H1 (cell line): ENCODE measurements around the gene C2CD4B. TPM values are rescaled to one million over a fixed set of nuclear protein-coding genes. Genes with fewer than 3 reads are reported as not detected.

Source experiments
- CTCF ChIA-PET: fragments of 300-600 bp; sonication (Branson Sonifier 250); formaldehyde crosslinking; loops from one replicate; lab custom pipeline; 2021; ENCODE audit not compliant: partially characterized antibody; lab: Charles Lee
- POLR2A ChIA-PET: fragments of 300-600 bp; sonication (Branson Sonifier 250); formaldehyde crosslinking; loops from one replicate; lab custom pipeline; 2021; ENCODE audit warnings: inconsistent platforms; ENCODE audit not compliant: partially characterized antibody; lab: Charles Lee
- DNase-seq, 2 experiments: peaks; one replicate each; pipeline versions ENCODE4 v3.0.0 to v3.0.0-alpha.2; 2010 to 2022; ENCODE audit warnings: low spot score in 2 of 2, low read depth in 1 of 2, mixed read lengths in 1 of 2
- FAIRE-seq: peaks from 2 replicates; lab custom pipeline; 2011; peaks lifted over from hg19 to GRCh38; lab: Jason Lieb, UNC
- H2AFZ ChIP-seq: 2 replicates; pipeline ENCODE4 v1.8.1; 2012; ENCODE audit warnings: low read length, inconsistent platforms
- H2AK5ac ChIP-seq: 2 replicates; pipeline ENCODE4 v1.6.1; 2013; ENCODE audit warnings: low read depth, low read length
- H2BK120ac ChIP-seq: replicated peaks from 2 replicates; pipeline ENCODE3; 2013; ENCODE audit warnings: low read depth, low read length, inconsistent platforms
- H2BK12ac ChIP-seq: 2 replicates; pipeline ENCODE4 v1.6.1; 2013; ENCODE audit warnings: low read depth, low read length
- H2BK15ac ChIP-seq: 2 replicates; pipeline ENCODE4 v1.6.1; 2013; ENCODE audit warnings: low read length
- H2BK20ac ChIP-seq: 2 replicates; pipeline ENCODE4 v1.6.1; 2013; ENCODE audit warnings: low read length
- H2BK5ac ChIP-seq: 2 replicates; pipeline ENCODE4 v1.6.1; 2013; ENCODE audit warnings: low read depth, low read length
- H3K14ac ChIP-seq: 2 replicates; pipeline ENCODE4 v1.6.1; 2013; ENCODE audit warnings: inconsistent platforms; ENCODE audit not compliant: insufficient read length
- H3K18ac ChIP-seq: 2 replicates; pipeline ENCODE4 v1.6.1; 2013; ENCODE audit warnings: low read length; ENCODE audit errors: extremely low read depth
- H3K23ac ChIP-seq: 2 replicates; pipeline ENCODE4 v1.6.1; 2013; ENCODE audit warnings: inconsistent platforms; ENCODE audit not compliant: insufficient read length
- H3K23me2 ChIP-seq: 2 replicates; pipeline ENCODE4 v1.6.1; 2013; ENCODE audit warnings: low read depth, low read length
- H3K27ac ChIP-seq: 2 replicates; pipeline ENCODE4 v1.6.1; 2011; ENCODE audit warnings: low read depth, low read length, inconsistent platforms
- H3K27me3 ChIP-seq, 4 experiments: replicated peaks in 1 of 4; 1 replicate in 1 of 4; 2 replicates in 3 of 4; pipeline versions ENCODE4 v1.6.1 to v1.8.1; 2011 to 2013; ENCODE audit warnings: low read length in 3 of 4, mild to moderate bottlenecking in 3 of 4, inconsistent platforms in 2 of 4, mixed read lengths in 2 of 4, moderate library complexity in 1 of 4; ENCODE audit not compliant: control insufficient read depth in 3 of 4, insufficient read depth in 3 of 4; ENCODE audit errors: extremely low read depth in 1 of 4
- H3K36me3 ChIP-seq, 4 experiments: 2 replicates each; pipeline versions ENCODE4 v1.6.1 to v1.8.1; 2011 to 2013; ENCODE audit warnings: mild to moderate bottlenecking in 4 of 4, low read length in 3 of 4, moderate library complexity in 2 of 4, control low read depth in 1 of 4, inconsistent platforms in 1 of 4; ENCODE audit not compliant: insufficient read depth in 4 of 4, control insufficient read depth in 2 of 4
- H3K4ac ChIP-seq: replicated peaks from 2 replicates; pipeline ENCODE3; 2013; ENCODE audit warnings: low read length, low read depth, mixed read lengths, inconsistent platforms; ENCODE audit not compliant: insufficient read length
- H3K4me1 ChIP-seq, 4 experiments: replicated peaks in 1 of 4; 1 replicate in 1 of 4; 2 replicates in 3 of 4; pipeline versions ENCODE4 v1.6.1 to v1.8.1; 2011 to 2013; ENCODE audit warnings: low read length in 3 of 4, inconsistent platforms in 2 of 4, mixed read lengths in 1 of 4; ENCODE audit not compliant: insufficient read depth in 4 of 4, control insufficient read depth in 3 of 4
- H3K4me2 ChIP-seq, 2 experiments: 2 replicates each; pipeline versions ENCODE4 v1.6.1 to v1.8.1; 2011 to 2013; ENCODE audit warnings: low read depth in 2 of 2, low read length in 2 of 2, control low read depth in 1 of 2, inconsistent platforms in 1 of 2, mild to moderate bottlenecking in 1 of 2; ENCODE audit not compliant: insufficient read depth in 1 of 2
- H3K4me3 ChIP-seq, 4 experiments: fragments of 200-600, 300-600 bp in 1 of 4; sonication (generic), shearing (Covaris generic), sonication (Bioruptor Twin) in 1 of 4; 2 replicates each; pipeline versions ENCODE4 v1.5.1 to v1.8.1; 2011 to 2016; ENCODE audit warnings: low read length in 4 of 4, low read depth in 3 of 4, control low read depth in 2 of 4, inconsistent platforms in 2 of 4, mild to moderate bottlenecking in 2 of 4, mixed read lengths in 1 of 4, moderate library complexity in 1 of 4; ENCODE audit not compliant: insufficient read depth in 2 of 4; ENCODE audit errors: extremely low read depth in 1 of 4
- H3K56ac ChIP-seq: replicated peaks from 2 replicates; pipeline ENCODE3; 2013; ENCODE audit warnings: low read depth, mild to moderate bottlenecking, mixed read lengths, low read length, inconsistent platforms; ENCODE audit not compliant: insufficient read length
- H3K79me1 ChIP-seq: 2 replicates; pipeline ENCODE4 v1.6.1; 2013; ENCODE audit warnings: low read depth, low read length, control low read depth
- H3K79me2 ChIP-seq, 2 experiments: 2 replicates each; pipeline versions ENCODE4 v1.6.1 to v1.8.1; 2012 to 2013; ENCODE audit warnings: low read length in 2 of 2, mild to moderate bottlenecking in 2 of 2, inconsistent platforms in 1 of 2; ENCODE audit not compliant: insufficient read depth in 2 of 2, control insufficient read depth in 1 of 2
- H3K9ac ChIP-seq, 4 experiments: replicated peaks in 1 of 4; 1 replicate in 1 of 4; 2 replicates in 3 of 4; pipeline versions ENCODE4 v1.6.1 to v1.8.1; 2011 to 2013; ENCODE audit warnings: low read depth in 3 of 4, low read length in 3 of 4, control low read depth in 2 of 4, mild to moderate bottlenecking in 2 of 4, moderate library complexity in 2 of 4, inconsistent platforms in 1 of 4; ENCODE audit errors: extremely low read depth in 1 of 4
- H3K9me3 ChIP-seq, 2 experiments: 2 replicates each; pipeline versions ENCODE4 v1.6.1 to v1.8.1; 2012 to 2013; ENCODE audit warnings: mild to moderate bottlenecking in 2 of 2, moderate library complexity in 2 of 2, control low read depth in 1 of 2, inconsistent platforms in 1 of 2, low read depth in 1 of 2, low read length in 1 of 2, mixed read lengths in 1 of 2; ENCODE audit not compliant: insufficient read depth in 2 of 2
- H4K20me1 ChIP-seq, 2 experiments: replicated peaks in 1 of 2; 2 replicates each; pipeline versions ENCODE3 to v1.8.1; 2011 to 2013; ENCODE audit warnings: inconsistent platforms in 2 of 2, low read length in 2 of 2, mild to moderate bottlenecking in 1 of 2; ENCODE audit not compliant: insufficient read depth in 2 of 2, control insufficient read depth in 1 of 2
- H4K5ac ChIP-seq: 2 replicates; pipeline ENCODE4 v1.6.1; 2013; ENCODE audit warnings: low read length, low read depth, mixed read lengths, inconsistent platforms; ENCODE audit not compliant: insufficient read length
- H4K8ac ChIP-seq: 2 replicates; pipeline ENCODE4 v1.8.0; 2013; ENCODE audit warnings: mild to moderate bottlenecking, moderate library complexity, low read length, inconsistent platforms; ENCODE audit not compliant: insufficient read depth; ENCODE audit errors: extremely low read depth
- H4K91ac ChIP-seq: replicated peaks from 2 replicates; pipeline ENCODE3; 2013; ENCODE audit warnings: low read length, mixed read lengths, inconsistent platforms; ENCODE audit not compliant: insufficient read length
- ASH2L ChIP-seq: fragments of 200-600, 300-600 bp; sonication (generic); IDR thresholded peaks from one replicate; pipeline ENCODE4 v1.7.1; 2017; ENCODE audit warnings: low read length
- BACH1 ChIP-seq: IDR thresholded peaks from 2 replicates; pipeline ENCODE4 v1.6.1; 2012; ENCODE audit warnings: low read length, improper control_type of control experiment
- CBX5 ChIP-seq: fragments of 300-800, 300-1000 bp; sonication (generic); IDR thresholded peaks from 2 replicates; pipeline ENCODE4 v1.7.1; 2016; ENCODE audit warnings: antibody characterized with exemption, low read length, low read depth
- CEBPB ChIP-seq: IDR thresholded peaks from 2 replicates; pipeline ENCODE4 v1.6.1; 2012; ENCODE audit warnings: low read depth, low read length
- CHD1 ChIP-seq: IDR thresholded peaks from 2 replicates; pipeline ENCODE4 v1.6.1; 2012; ENCODE audit warnings: low read depth, low read length, improper control_type of control experiment
- E2F6 ChIP-seq: IDR thresholded peaks from 2 replicates; pipeline ENCODE4 v1.6.1; 2012; ENCODE audit warnings: inconsistent platforms
- MAX ChIP-seq: IDR thresholded peaks from 2 replicates; pipeline ENCODE4 v1.6.1; 2012; ENCODE audit warnings: inconsistent platforms
- TCF12 ChIP-seq: IDR thresholded peaks from 2 replicates; pipeline ENCODE4 v1.6.1; 2011; ENCODE audit warnings: low read depth, mild to moderate bottlenecking, low read length
- USF2 ChIP-seq: IDR thresholded peaks from 2 replicates; pipeline ENCODE4 v1.6.1; 2011; ENCODE audit warnings: low read length, improper control_type of control experiment
- WGBS, 2 experiments: shearing (Covaris generic) in 1 of 2; methylation state at CpG; one replicate each; pipeline versions ENCODE4 v1.1.6 to v1.1.7; 2013 to 2015; ENCODE audit warnings: low lambda C conversion rate in 2 of 2, mixed read lengths in 2 of 2, inconsistent platforms in 1 of 2, low coverage in 1 of 2, missing lambda C conversion rate in 1 of 2; ENCODE audit not compliant: insufficient replicate concordance in 2 of 2, insufficient coverage in 1 of 2, insufficient read length in 1 of 2; ENCODE audit errors: extremely low coverage in 1 of 2, missing lambda C conversion rate in 1 of 2; 5-methylcytosine and 5-hydroxymethylcytosine counted together
- polyA plus RNA-seq, 7 experiments: library from polyadenylated mRNA; depleted of rRNA in 3 of 7; stranded (reverse) in 5 of 7; unstranded in 2 of 7; fragments of >200 nt in 5 of 7; fragments of 200-250 nt in 2 of 7; gene quantifications; 1 replicate in 5 of 7; 2 replicates in 1 of 7; 4 replicates in 1 of 7; pipeline versions ENCODE4 v1.2.1 to v1.2.3, GENCODE V29; 2011 to 2013; ENCODE audit warnings: missing spikeins in 2 of 7, mixed read lengths in 2 of 7
- total RNA-seq: library from RNA; stranded (reverse); fragmentation: NEBNext Ultra II Directional; extraction: Animal tissue kit (Norgen Biotek cat#: 25700); gene quantifications from 2 replicates; pipeline ENCODE4 v1.2.1, GENCODE V29; 2021

Gene C2CD4B
- total and polyA plus RNA-seq, 2 of the 8 experiments (the other 6 are each of a cell fraction or from before 2014, with no cell fraction given) = 0.12 to 0.73 TPM

GRCh38 chr15:62133141-62133540 lies 31.9 kb downstream of the C2CD4B start:
- Histone ChIP-seq H3K14ac (no peak overlapping the region), H4K8ac (no peak overlapping the region), H4K20me1 (no peaks in the 10 kb centered on the region), H3K23ac (no peak overlapping the region), H3K79me2 (no peaks in the 10 kb centered on the region), H2BK12ac (no peak overlapping the region), H4K91ac (no peak overlapping the region), H3K27ac (no peak overlapping the region), H2BK15ac (no peak overlapping the region), H2BK20ac (no peak overlapping the region), H2AFZ (no peak overlapping the region), H2AK5ac (no peak overlapping the region), H3K56ac (no peak overlapping the region), H3K4me2 (no peak overlapping the region), H2BK5ac (no peak overlapping the region), H4K5ac (no peak overlapping the region), H3K23me2 (no peaks in the 10 kb centered on the region), H3K36me3 (no peaks in the 10 kb centered on the region), H3K9ac (no peak overlapping the region), H3K9me3 (no peaks in the 10 kb centered on the region), H3K79me1 (no peaks in the 10 kb centered on the region), H3K27me3 (no peaks in the 10 kb centered on the region), H2BK120ac (no peak overlapping the region), H3K4me1 (no peaks in the 10 kb centered on the region), H3K4me3 (no peak overlapping the region), H3K4ac (no peak overlapping the region), H3K18ac (no peak overlapping the region)
- no peak for DNase-seq
- WGBS, 2 experiments = 95% methylated on average over 3 of the region's 3 CpGs; no CpG with 5 or more reads in 1 of the 2 experiments
- ChIA-PET CTCF (no interaction called here), POLR2A (no interaction called here)
- no peak for FAIRE-seq
- no peak for TF ChIP-seq BACH1
- no peak for TF ChIP-seq CEBPB
- no peak for TF ChIP-seq ASH2L
- TF ChIP-seq CBX5 = no peak
- TF ChIP-seq MAX = no peak
- no peak for TF ChIP-seq USF2
- no peak for TF ChIP-seq E2F6
- TF ChIP-seq CHD1 = no peak
- TF ChIP-seq TCF12 = no peak
